ENCODE measurements around the gene IGFL2. TPM values are rescaled to one million over a fixed set of nuclear protein-coding genes. Genes with fewer than 3 reads are reported as not detected.

The IGFL2 gene
- total and polyA plus RNA-seq, 9 of the 15 experiments (the other 6 are each of a cell fraction or from before 2014, with no cell fraction given) = 0.42 to 1.7 (median 0.75) TPM; not detected in 2

- peak; percentile 80 for TF ChIP-seq ZNF395 (CRISPR knock-in tag; IDR thresholded peaks at IDR 0.05)
- no peak for TF ChIP-seq IFI16 (CRISPR knock-in tag; IDR thresholded peaks at IDR 0.05)
- TF ChIP-seq EWSR1 (IDR thresholded peaks at IDR 0.05; ENCODE audit: borderline replicate concordance, low read depth, partially characterized antibody) = no peak
- peak; percentile 52; the same call in 1 of the 2 replicates for TF ChIP-seq MGA (IDR thresholded peaks at IDR 0.05)
- no peak for TF ChIP-seq GABPA (tag; conservative IDR thresholded peaks at IDR 0.05; ENCODE audit: low read depth)
- peak; percentile 99 for TF ChIP-seq ATF3 (IDR thresholded peaks at IDR 0.05)
- peak; percentile 95 for TF ChIP-seq ATF3 (CRISPR knock-in tag; conservative IDR thresholded peaks at IDR 0.05)
- peak; percentile 66; the same call in 1 of the 2 replicates for TF ChIP-seq ATF4 (CRISPR knock-in tag; IDR thresholded peaks at IDR 0.05)
- no peak for TF ChIP-seq NONO (IDR thresholded peaks at IDR 0.05; ENCODE audit: low read depth in 2 of 2, low read length in 1 of 2)
- no peak for TF ChIP-seq PREB (CRISPR knock-in tag; IDR thresholded peaks at IDR 0.05)
These were observed 45.1 kb downstream of the IGFL2 start (continued) for GRCh38 chr19:46192992-46193650.

Measured in K562 (cell line).